GM18499 (cell line): Measurements from ENCODE around the gene RTN4.

ENCODE experiments used
- ATAC-seq: cut with Tn5 transposase; IDR thresholded peaks from one replicate; pipeline ENCODE4 v1.9.1; 2021; ENCODE audit warnings: moderate number of reproducible peaks; ENCODE audit not compliant: insufficient read depth, unreplicated experiment

Gene RTN4

DNA sequence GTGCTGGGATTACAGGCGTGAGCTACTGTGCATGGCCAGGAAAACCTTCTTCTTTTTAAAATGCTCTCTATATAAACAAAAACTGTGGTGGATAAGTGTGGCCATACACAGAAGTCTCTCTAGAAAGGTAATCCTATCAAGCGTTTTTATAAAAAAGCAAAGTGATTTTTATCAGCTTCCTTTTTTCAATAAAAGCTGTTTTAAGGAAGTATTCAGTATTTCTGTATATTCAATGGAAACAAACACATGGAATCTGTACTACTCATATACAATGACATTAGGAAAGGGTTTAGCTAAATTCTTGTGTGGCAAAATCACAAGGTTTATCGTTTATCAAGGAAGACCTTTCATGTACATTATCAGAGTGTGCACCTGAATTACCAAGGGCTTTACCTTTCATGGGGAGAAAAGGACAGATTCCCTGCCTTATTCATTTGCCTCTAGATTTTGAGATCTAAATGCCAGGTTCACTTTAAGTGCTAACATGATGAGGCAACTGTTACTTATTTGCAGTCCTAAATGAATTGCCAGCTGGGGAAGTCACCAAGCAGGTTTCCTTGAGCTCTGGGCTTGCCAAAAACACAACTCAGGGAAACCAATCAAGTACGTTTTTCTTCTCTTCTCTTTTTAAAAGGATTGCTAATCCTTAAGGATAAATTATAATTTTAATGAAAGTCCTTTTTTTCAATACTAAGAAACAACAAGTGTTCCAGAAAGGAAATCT is 70.8 kb downstream of the RTN4 start:
- ATAC-seq = no peak

GRCh38 chr2:54977149-54977548 is 73.1 kb downstream of the RTN4 start:
- no peak for ATAC-seq

- ATAC-seq = no peak
Measured at GRCh38 chr2:54975598-54976492, 74.4 kb downstream of the RTN4 start.

DNA sequence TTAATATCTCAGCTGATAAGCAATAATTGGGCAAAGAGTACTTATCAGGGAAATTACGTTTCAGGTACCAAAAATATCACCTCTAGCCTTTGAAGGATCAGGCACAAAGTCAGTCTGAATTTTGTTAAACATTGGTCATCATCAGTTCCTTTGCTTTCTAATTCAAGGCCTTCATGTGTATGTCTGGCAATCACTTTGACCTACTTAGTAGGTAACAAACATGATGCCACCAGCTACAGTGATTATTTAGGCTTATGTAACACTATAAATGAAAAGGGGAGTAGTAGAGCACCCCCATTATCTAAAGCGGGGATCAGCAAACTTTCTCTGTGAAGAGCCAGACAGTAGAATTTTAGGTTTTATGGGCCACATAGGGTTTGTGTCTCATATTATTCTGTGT is 75.1 kb downstream of the RTN4 start:
- ATAC-seq = no peak

DNA sequence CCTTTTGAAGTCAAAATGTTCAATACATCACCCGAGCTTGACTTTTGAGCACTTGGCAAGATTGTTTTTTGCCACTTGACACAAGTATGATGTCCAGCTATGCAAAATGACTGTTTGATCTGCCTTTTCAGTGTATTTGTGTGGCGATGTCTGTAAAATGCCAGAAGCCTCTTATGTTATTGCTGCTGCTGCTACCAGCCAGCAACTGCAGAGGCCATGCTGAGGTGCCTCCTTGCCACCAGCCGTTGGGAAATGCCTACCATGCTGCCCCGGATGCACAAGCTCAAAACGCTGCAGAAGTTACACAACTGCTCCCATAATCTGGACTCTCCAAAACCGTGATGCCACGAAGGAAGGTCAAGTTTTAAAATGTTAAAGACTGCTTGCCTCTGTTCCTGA is 80.3 kb downstream of the RTN4 start:
- ATAC-seq = no peak

- ATAC-seq = no peak
Measured at GRCh38 chr2:54969295-54969939, 80.8 kb downstream of the RTN4 start.

DNA sequence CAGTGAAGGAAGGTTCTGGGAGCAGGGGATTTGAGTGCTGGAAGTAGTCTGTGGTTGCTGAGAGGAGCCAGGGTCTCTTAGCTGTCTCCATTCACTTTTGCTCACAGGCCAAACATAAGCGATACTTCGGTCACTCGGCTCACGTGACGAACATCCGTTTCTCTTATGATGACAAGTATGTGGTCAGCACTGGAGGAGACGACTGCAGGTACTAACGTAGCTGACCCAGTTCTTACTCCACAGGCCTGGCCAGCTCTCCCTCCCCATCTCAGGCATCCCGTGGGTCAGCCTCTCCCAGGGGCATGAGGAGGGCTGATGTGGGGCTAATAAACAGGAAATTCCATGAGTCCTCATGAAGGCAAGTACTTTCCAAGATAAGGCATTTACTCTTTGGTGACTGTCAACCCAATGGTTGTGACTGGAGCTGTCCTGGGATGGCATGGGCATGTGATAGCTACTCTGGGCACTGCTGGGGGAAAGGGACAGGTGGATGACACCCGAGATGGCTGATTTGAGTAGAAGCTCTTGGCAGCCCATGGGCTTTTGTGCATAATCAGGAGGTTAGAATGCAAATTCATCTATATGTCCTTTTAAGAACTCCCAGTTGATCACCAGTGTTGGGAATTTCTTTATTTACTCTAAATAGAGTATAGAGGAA is 81.6 kb downstream of the RTN4 start:
- ATAC-seq = no peak

GRCh38 chr2:54967759-54968365 is 82.4 kb downstream of the RTN4 start:
- ATAC-seq = no peak

GRCh38 chr2:54967269-54967668 is 83.0 kb downstream of the RTN4 start:
- no peak for ATAC-seq

DNA sequence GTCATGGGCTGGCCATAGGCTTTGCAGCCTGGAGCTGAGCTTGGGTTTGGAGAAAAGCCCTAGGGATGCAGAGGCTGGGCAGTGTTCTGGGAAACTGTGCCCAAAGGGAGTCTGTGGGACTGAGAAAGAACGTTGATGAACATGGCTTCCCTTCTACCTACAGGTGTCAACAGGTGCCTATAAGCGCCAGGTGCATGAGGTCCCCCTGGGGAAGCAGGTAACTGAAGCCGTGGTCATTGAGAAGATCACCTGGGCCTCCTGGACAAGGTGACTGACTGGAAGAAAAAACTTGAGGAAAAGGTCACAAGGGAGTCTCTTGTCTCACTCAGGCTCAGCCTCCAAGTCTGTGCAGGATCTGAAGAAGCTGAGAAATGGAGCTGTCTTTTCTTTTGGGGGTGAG is 83.4 kb downstream of the RTN4 start:
- no peak for ATAC-seq

DNA sequence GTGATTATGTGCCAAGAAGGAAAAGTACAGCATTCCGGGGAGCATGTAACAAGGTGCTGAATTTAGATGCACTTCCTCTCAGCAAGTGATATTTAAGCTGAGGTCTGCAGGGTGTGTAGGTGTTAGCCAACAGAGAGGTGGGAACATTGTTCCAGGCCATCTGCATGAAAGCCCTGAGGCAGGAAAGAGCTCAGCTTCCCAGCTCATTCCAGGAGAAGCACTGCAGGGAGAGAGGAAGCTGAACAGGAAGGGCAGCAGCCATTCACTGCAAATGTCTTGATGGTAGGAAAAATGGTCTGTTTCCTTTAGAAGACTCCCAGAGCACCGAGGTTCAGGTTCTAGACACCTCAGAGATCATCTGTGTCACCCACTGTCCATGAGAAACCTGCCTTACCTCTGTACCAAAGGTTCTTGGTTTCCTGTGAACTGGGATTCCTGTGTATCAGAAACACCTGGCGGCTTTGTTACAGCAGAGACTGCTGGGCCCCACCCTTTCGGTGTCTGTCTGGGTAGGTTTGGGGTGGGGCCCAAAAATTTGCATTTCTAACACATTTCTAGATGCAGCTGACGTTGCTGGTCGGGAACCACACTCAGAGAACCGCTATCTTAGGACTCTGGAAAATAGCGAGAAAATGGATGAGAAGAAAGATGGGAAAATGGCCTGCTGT is 84.0 kb downstream of the RTN4 start:
- no peak for ATAC-seq

GRCh38 chr2:54965425-54965824 is 84.8 kb downstream of the RTN4 start:
- ATAC-seq = no peak

DNA sequence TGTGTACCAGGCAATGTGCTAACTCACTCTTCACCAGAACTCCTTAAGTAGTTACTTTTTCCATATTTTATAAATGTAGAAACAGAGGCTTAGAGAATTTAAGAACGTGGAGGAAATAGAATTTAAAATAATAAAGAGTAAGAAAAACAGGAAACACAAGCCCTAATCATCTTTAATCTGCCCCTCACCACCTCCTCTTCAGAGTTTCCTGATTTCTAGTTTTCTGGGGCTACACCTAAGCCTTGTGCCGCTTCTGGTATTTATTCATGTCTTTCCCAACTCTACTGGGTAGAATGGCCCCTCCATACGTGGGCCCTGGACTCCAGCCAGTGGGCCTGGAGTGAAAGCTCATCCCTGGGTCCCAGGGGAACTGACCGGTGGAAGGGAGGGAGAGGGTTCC is 85.4 kb downstream of the RTN4 start:
- no peak for ATAC-seq

DNA sequence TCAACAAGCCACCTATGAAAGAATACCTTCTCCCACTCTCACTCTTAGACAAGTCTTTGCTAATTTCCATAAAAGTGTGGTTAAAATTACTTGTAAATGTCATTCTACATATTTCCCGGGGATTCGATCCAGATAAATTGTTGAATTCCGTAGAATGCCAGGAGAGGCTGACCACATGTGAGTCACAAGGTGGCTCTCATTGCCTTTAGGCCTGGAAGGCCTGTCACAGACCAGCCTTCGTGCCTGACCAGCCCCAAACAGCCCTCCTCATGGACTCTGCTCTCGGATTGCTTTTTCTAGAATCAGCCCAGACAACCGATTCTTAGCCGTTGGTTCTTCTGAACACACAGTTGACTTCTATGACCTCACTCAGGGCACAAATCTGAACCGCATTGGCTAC is 86.0 kb downstream of the RTN4 start:
- no peak for ATAC-seq

DNA sequence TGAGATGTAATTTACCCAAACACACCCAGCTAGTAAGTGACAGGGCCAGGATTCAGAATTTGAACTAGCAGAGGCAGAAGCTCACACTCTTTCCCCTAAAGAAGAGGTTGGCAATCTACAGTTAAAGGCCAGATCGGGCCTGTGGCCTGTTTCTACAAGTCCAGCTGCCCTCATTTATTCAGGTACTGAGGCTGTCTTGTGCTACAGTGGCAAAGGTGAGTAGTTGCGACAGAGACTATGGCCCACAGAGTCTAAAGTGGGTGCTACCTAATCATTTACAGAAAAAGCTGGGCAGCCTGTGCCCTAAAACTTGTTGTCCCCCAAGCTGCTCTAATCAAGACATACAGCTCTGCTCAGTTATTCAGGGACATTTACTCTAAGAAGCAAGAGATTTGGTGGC is 86.8 kb downstream of the RTN4 start:
- no peak for ATAC-seq

DNA sequence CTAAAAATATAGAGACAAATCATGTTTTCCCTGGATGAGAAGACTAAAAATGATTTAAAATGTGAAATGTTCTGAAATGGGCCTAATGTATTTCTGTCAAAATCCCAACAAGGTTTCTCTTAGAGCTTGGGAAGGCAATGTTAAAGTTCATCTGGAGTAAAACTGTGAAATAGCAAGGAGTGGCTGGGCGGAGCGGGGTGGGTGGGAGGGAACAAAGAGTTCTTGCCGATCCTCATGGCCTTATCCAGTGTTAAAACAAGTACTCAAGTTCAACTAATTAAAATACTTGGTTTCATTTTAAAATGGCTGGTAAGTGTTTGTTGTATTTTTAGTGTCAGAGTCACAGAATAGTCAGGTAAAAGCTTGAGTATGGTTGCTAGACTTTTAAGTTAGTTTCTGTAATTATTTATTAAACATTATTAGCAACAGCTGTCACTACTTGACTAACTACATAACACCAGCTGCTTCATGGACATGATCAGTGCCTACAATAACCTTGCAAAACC is 87.3 kb downstream of the RTN4 start:
- no peak for ATAC-seq

DNA sequence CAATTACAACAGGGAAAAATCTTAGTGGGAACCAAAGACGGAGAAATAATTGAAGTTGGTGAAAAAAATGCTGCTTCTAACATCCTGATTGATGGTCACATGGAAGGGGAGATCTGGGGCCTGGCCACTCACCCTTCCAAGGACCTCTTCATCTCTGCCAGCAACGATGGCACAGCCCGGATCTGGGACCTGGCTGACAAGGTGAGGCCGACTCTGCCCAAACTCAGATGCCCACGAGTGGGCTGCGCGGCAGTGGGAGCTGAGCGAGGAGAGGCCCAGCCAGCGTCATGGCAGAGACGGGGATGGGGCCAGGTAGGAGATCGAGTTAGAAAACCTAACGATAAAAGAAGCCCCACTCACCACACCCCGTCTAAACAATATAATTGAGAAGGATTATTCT is 87.7 kb downstream of the RTN4 start:
- no peak for ATAC-seq

DNA sequence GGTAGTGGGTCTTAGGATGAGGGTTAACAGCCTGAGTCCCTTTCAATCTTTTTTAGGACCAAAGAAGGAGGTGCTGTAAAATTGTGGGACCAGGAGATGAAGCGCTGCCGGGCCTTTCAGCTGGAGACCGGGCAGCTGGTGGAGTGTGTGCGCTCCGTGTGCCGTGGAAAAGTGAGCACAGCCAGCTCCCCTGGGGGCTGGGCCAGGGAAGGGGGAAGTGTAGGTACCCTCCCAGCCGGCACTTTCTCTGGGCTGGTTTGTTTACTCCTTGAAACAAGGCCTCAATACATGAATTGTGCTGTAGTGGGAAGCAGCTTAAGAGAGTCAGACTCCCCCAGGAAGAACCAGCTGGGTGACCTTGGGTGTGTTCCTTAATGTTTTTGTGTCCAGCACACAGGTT is 90.1 kb downstream of the RTN4 start:
- no peak for ATAC-seq

GRCh38 chr2:54958717-54959371 is 91.4 kb downstream of the RTN4 start:
- no peak for ATAC-seq
